Measurements from ENCODE around the gene SMPD4.
"Not testable (repeated sequence)": the region's sequence is repeated elsewhere in the genome, so short reads cannot be mapped to it uniquely, and the experiment has no call there.

Gene SMPD4

GRCh38 chr2:130141645-130142370 lies 39.6 kb downstream of the SMPD4 start:
- DNase-seq (ENCODE audit: low read depth in 2 of 2) = not testable (repeated sequence)

- not testable (repeated sequence) for DNase-seq (ENCODE audit: low read depth in 2 of 2)
Observed at GRCh38 chr2:130141002-130141401, 40.4 kb downstream of the SMPD4 start.

- not testable (repeated sequence) for DNase-seq (ENCODE audit: low read depth in 2 of 2)
Observed at GRCh38 chr2:130140516-130140915, 40.9 kb downstream of the SMPD4 start.

GRCh38 chr2:130139331-130140280 lies 41.8 kb downstream of the SMPD4 start:
- not testable (repeated sequence) for DNase-seq (ENCODE audit: low read depth in 2 of 2)

GRCh38 chr2:130138841-130139251 lies 42.6 kb downstream of the SMPD4 start:
- DNase-seq (ENCODE audit: low read depth in 2 of 2) = not testable (repeated sequence)

DNA sequence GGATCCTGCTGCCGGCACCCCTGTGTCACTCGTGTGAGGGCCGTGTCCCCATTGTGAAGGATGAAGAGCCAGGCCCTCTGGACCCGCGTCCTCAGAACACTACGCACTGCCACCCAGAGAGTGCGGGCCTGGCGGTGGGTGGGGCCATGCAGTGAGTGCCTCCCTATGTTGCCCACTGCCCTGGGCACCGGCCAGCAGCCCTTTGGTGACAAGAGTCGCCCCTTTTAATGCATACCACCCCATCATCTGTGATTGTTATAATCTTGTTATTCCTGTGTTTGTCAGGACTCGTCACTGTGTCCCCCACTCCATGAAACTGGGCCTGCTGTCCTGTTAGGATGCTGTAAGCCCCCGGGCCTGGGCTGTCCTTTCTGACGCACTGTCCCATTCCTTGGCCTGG lies 43.1 kb downstream of the SMPD4 start:
- not testable (repeated sequence) for DNase-seq (ENCODE audit: low read depth in 2 of 2)

GRCh38 chr2:130137118-130137517 lies 44.3 kb downstream of the SMPD4 start:
- not testable (repeated sequence) for DNase-seq (ENCODE audit: low read depth in 2 of 2)

DNA sequence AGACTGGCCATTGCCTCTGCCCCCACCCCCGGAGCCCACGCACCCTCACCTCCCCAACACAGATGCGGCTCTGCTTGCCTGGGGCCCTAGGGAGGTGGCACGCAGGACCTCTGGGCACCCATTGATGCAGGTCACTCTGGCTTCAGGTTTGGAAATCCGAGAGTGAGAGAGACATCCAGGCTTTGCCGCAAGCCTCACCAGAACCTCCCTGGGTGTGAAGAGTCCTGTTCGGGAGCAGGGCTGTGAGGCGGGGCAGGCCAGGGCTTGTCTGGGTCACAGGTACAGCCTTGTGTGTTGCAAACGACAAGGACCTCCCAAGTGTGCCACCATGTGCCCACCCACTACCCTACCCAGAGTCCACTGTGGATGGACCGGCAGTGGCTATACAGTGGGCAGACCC lies 44.9 kb downstream of the SMPD4 start:
- not testable (repeated sequence) for DNase-seq (ENCODE audit: low read depth in 2 of 2)

GRCh38 chr2:130135692-130136541 lies 45.5 kb downstream of the SMPD4 start:
- DNase-seq (ENCODE audit: low read depth in 2 of 2) = no peak

GRCh38 chr2:130129120-130129829 lies 52.1 kb downstream of the SMPD4 start, which contains the start of gene POTEF:
TSS of gene POTEF (minus strand) at chr2:130129222. CDS start at chr2:130120515, 8,707 bp downstream.
- not testable (repeated sequence) for DNase-seq (ENCODE audit: low read depth in 2 of 2)

GRCh38 chr2:130128464-130128863 lies 52.9 kb downstream of the SMPD4 start:
- not testable (repeated sequence) for DNase-seq (ENCODE audit: low read depth in 2 of 2)

GRCh38 chr2:130127726-130128125 lies 53.7 kb downstream of the SMPD4 start:
- DNase-seq (ENCODE audit: low read depth in 2 of 2) = not testable (repeated sequence)

DNA sequence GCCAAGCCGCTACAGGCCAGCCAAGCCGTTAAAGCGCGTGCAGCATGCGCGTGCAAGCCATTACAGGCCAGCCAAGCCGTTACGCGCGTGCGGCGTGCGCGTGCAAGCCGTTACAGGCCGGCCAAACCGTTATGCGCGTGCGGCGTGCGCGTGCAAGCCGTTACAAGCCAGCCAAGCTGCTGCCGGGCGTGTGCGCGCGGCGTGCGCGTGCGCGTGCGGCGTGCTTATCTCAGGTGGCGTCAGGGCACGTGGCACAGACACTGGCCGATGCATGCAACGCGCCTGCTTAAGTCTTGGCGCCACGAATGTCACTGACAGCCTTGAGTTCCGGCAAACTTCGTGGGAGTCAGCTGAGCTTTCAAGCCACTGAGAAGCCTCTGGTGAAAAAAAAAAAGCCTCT lies 60.5 kb downstream of the SMPD4 start:
- DNase-seq (ENCODE audit: low read depth in 2 of 2) = not testable (repeated sequence)

DNA sequence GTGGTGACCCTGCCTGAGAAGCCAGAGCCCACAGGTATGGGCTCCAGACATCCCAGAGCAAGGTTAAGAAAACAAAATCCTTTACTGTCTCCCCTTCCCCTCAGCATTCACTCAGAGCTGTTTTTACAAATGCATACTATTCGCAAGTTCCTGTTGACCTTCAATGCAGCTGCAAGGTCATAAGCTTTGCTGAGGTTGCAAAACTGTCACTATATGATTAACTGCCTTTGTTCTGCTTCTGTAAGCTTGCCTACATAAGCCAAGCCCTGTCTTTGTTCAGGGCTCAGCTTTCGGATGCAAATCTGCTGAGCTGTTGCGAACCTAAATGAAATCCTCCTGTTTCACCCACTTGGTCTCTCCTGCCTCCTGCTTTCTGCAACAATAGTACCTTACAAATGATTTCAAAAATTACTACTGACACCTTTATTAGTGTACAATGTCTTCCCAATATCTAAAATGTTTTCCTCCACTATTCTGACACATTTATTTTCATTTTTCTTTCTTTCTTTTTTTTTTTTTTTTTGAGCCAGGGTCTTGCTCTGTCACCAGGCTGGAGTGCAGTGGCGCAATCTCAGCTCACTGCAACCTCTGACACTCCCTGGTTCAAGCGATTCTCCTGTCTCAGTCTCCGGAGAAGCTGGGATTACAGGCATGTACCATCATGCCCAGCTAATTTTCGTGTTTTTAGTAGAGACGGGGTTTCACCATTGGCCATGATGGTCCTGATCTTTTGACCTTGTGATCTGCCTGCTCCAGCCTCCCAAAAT lies 78.6 kb downstream of the SMPD4 start:
- not testable (repeated sequence) for DNase-seq (ENCODE audit: low read depth in 2 of 2)
